Muscle of leg (tissue), 11 donors: ENCODE results near the gene KCTD1. TPM values are rescaled to one million over a fixed set of nuclear protein-coding genes. Genes with fewer than 3 reads are reported as not detected.
"Not testable (repeated sequence)": the region's sequence is repeated elsewhere in the genome, so short reads cannot be mapped to it uniquely, and the experiment has no call there.

Source experiments
- DNase-seq: peaks from one replicate; pipeline ENCODE4 v3.0.0; 2013
- H3K27ac ChIP-seq: one replicate; pipeline ENCODE4 v1.5.1; 2013; ENCODE audit warnings: mild to moderate bottlenecking, low read length, control low read depth
- H3K27me3 ChIP-seq: one replicate; pipeline ENCODE4 v1.6.1; 2013; ENCODE audit warnings: low read length; ENCODE audit not compliant: control insufficient read depth, insufficient read depth
- H3K36me3 ChIP-seq: one replicate; pipeline ENCODE4 v1.6.1; 2013; ENCODE audit warnings: low read length; ENCODE audit not compliant: control insufficient read depth, insufficient read depth
- H3K4me1 ChIP-seq: one replicate; pipeline ENCODE4 v1.6.1; 2013; ENCODE audit warnings: low read length; ENCODE audit not compliant: control insufficient read depth, insufficient read depth
- H3K4me3 ChIP-seq: one replicate; pipeline ENCODE4 v1.5.1; 2013; ENCODE audit warnings: low read length, control low read depth
- H3K9me3 ChIP-seq: replicated peaks from 2 replicates; pipeline ENCODE4 v1.6.1; 2013; ENCODE audit warnings: low read depth, low read length; ENCODE audit not compliant: control insufficient read depth
- WGBS: methylation state at CpG from one replicate; pipeline ENCODE4 v1.1.5; 2013; ENCODE audit warnings: missing lambda C conversion rate; ENCODE audit not compliant: insufficient coverage; 5-methylcytosine and 5-hydroxymethylcytosine counted together
- polyA plus RNA-seq, 8 donors: library from polyadenylated mRNA; unstranded; fragments of 120-200 nt; gene quantifications; one replicate each; pipeline versions ENCODE4 v1.2.1 to v1.2.3, GENCODE V29; 2013; ENCODE audit warnings: inconsistent platforms in 1 of 8, low replicate concordance in 1 of 8; ENCODE audit not compliant: insufficient read length in 8 of 8, insufficient read depth in 1 of 8
- total RNA-seq: library from RNA; stranded (reverse); fragments of 120-200 nt; gene quantifications from one replicate; pipeline ENCODE4 v1.2.4, GENCODE V29; 2013

The KCTD1 gene
- total and polyA plus RNA-seq, 9 donors: 3.4 to 14.4 (median 6.1) TPM

DNA sequence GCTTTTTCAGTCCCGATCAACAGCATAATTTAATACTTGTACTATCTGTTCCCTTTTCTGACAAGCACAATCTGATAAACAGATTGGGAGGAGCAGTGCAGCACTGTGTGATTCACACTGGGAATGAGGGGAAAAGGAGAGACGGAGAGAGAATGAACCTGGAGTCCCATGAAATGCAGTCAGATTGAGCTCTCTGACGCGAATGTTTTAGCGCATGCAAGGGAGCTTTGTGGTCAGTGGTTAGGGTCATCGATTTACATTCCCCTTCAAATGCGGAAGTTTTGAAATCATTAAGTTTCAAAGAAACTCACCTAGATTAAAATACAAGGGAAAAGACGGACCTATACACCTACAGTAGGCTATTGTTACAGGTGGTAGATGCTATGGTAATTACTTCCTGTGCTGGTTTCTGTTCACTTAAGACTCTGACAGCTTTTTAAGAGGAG is 99.6 kb downstream of the KCTD1 start:
- Histone ChIP-seq H3K36me3 (no peaks in the 10 kb centered on the region), H3K4me3 (no peak overlapping the region), H3K27ac (no peak overlapping the region), H3K9me3 (no peaks in the 10 kb centered on the region), H3K27me3 (no peaks in the 10 kb centered on the region), H3K4me1 (no peaks in the 10 kb centered on the region)
- DNase-seq: no peak
- 0% methylated on average over 1 of the region's 8 CpGs for WGBS

DNA sequence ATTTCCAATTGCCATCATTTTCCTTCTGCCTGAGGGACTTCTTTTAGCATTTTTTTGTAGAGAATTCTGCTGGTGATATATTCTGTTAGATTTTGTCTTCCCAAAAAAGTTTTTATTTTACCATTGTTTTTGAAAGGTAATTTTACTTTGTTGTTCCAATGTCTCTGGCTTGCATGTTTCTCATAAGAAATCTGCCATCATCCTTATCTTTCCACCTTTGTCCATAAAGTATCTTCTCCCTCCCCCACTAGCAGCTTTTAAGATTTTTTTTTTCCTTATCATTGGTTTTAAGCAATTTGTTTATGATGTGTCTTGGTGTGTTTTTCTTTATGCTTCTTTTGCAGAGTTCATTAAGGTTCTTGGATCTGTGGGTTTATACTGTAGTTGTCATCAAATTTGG is 104.5 kb downstream of the KCTD1 start:
- Histone ChIP-seq H3K27me3 (no peaks in the 10 kb centered on the region), H3K9me3 (no peaks in the 10 kb centered on the region), H3K27ac (no peak overlapping the region), H3K4me1 (no peaks in the 10 kb centered on the region), H3K4me3 (no peak overlapping the region), H3K36me3 (no peaks in the 10 kb centered on the region)
- DNase-seq: no peak

GRCh38 chr18:26442126-26442525 is 106.2 kb downstream of the KCTD1 start:
- Histone ChIP-seq H3K4me1 (no peaks in the 10 kb centered on the region), H3K36me3 (no peaks in the 10 kb centered on the region), H3K9me3 (no peaks in the 10 kb centered on the region), H3K27ac (no peak overlapping the region), H3K4me3 (no peak overlapping the region), H3K27me3 (no peaks in the 10 kb centered on the region)
- DNase-seq: peak; percentile 57
- WGBS: no CpG with 5 or more reads among the region's 3 CpGs

DNA sequence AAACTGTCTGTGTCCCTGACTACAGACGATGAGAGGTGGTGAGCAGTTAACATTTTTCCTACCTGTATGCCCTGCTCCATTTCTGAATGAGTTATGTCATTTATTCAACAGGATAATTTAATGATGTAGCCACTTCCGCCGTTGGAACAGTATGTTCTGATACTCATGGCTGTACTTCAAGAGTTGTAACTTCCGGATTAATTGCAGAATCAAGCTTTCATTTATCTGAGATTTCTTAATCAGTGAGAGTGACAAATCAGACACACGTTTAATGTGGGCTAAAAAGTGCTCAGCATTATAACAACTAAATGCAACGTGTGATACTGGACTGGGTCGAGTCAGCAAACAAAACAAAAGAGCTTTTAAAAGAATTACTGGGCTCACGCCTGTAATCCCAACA is 107.7 kb downstream of the KCTD1 start:
- Histone ChIP-seq H3K27ac (no peak overlapping the region), H3K36me3 (no peaks in the 10 kb centered on the region), H3K9me3 (no peaks in the 10 kb centered on the region), H3K4me1 (no peaks in the 10 kb centered on the region), H3K4me3 (no peak overlapping the region), H3K27me3 (no peaks in the 10 kb centered on the region)
- WGBS: 86% methylated on average over 6 of the region's 8 CpGs
- no peak for DNase-seq

GRCh38 chr18:26439537-26439936 is 108.8 kb downstream of the KCTD1 start:
- Histone ChIP-seq H3K4me1 (no peaks in the 10 kb centered on the region), H3K9me3 (no peaks in the 10 kb centered on the region), H3K27me3 (no peaks in the 10 kb centered on the region), H3K36me3 (no peaks in the 10 kb centered on the region), H3K4me3 (no peak overlapping the region), H3K27ac (no peak overlapping the region)
- no peak for DNase-seq
- 95% methylated on average over 3 of the region's 4 CpGs for WGBS

DNA sequence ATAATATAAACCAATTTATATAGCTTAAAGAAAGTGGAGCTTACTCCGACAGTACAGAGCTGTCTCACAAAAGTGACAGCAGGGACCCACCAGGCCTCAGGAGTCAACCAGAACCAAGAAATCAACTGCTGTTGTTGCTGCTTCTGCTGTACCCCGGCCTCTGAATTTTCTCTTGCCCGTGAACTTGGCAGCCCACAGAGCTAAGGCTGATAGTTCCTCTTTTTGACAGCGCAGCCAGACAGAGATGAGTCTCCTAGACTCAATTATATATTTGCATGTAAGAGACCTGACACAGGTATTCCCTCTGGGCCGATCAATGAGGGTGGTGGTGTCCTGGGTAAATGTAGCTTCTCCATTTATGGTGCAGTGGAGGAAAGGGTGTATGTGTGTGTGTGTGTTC is 109.4 kb downstream of the KCTD1 start:
- Histone ChIP-seq H3K4me3 (no peak overlapping the region), H3K4me1 (no peaks in the 10 kb centered on the region), H3K9me3 (no peaks in the 10 kb centered on the region), H3K36me3 (no peaks in the 10 kb centered on the region), H3K27ac (no peak overlapping the region), H3K27me3 (no peaks in the 10 kb centered on the region)
- WGBS: 83% methylated on average over 1 of the region's 5 CpGs
- DNase-seq: no peak

DNA sequence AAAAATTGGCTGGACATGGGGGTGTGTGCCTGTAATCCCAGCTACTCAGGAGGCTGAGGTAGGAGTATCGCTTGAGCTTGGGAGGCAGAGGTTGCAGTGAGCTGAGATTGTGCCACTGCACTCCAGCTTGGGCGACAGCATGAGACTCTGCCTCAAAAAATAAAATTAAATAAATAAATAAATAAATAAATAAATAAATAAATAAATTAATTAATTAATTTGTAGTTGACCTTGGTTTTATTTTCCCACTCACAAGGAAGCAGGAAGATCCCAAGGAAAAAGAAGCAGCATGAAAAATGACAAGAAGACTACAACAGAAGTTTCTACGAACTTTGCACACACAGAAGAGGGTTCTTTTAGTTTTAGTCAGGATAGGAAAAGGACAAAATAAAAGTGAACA is 110.7 kb downstream of the KCTD1 start:
- not testable (repeated sequence) for H3K9me3 ChIP-seq, H3K4me1 ChIP-seq, H3K27me3 ChIP-seq, H3K36me3 ChIP-seq, DNase-seq, H3K27ac ChIP-seq, H3K4me3 ChIP-seq
- no CpG with 5 or more reads among the region's 3 CpGs for WGBS

GRCh38 chr18:26436176-26437051 is 111.9 kb downstream of the KCTD1 start:
- 65% methylated on average over 9 of the region's 11 CpGs for WGBS
- Histone ChIP-seq H3K4me3 (no peak overlapping the region), H3K36me3 (no peaks in the 10 kb centered on the region), H3K4me1 (no peaks in the 10 kb centered on the region), H3K27ac (no peak overlapping the region), H3K9me3 (no peaks in the 10 kb centered on the region), H3K27me3 (no peaks in the 10 kb centered on the region)
- DNase-seq: no peak

DNA sequence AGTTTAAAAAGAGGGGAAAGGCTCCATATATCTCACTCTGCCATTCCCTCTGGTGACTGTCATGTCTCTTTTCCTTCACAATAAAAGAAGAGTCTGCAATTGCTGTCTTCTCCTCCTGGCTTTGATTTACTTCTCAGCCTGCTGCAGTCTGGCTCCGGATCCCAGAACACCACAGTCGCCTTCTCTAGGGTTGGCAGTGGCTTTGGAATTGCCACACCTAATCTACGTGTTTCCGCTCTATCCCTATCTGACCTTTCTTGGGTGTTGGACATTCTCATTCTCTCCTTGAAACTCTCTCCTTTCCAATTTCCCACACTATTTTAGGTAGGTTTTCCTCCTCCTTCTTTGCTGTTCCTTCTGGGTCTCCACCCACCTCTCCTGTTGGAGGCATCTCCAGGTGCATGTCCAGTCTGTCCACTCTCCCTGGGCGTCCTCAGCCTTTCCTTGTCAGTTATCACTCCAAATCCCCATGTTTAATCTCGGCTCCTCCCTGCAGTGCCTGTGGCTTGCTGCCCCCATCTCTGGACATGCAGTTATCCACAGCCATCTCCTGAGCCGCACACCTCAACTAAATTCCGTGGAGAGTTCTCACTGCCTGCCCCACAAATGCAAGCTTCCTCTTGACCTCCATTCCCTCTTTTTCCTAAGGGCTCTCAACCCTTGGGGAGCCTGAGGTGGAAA is 112.8 kb downstream of the KCTD1 start:
- no peak for DNase-seq
- Histone ChIP-seq H3K4me1 (no peaks in the 10 kb centered on the region), H3K27me3 (no peaks in the 10 kb centered on the region), H3K9me3 (no peaks in the 10 kb centered on the region), H3K36me3 (no peaks in the 10 kb centered on the region), H3K4me3 (no peak overlapping the region), H3K27ac (no peak overlapping the region)
- WGBS: 76% methylated on average over 6 of the region's 8 CpGs

GRCh38 chr18:26434887-26435286 is 113.5 kb downstream of the KCTD1 start:
- no peaks in the 10 kb centered on the region for H3K4me1 ChIP-seq
- DNase-seq: no peak
- no peaks in the 10 kb centered on the region for H3K27me3 ChIP-seq
- no peaks in the 10 kb centered on the region for H3K9me3 ChIP-seq
- no CpG with 5 or more reads among the region's 2 CpGs for WGBS
- no peak overlapping the region for H3K27ac ChIP-seq
- no peaks in the 10 kb centered on the region for H3K36me3 ChIP-seq
- H3K4me3 ChIP-seq: no peak overlapping the region
